ENCODE data around the gene SNX24.

GRCh38 chr5:122895141-122895540 lies 49.7 kb downstream of the SNX24 start:
- TF ChIP-seq, protein P1, sequence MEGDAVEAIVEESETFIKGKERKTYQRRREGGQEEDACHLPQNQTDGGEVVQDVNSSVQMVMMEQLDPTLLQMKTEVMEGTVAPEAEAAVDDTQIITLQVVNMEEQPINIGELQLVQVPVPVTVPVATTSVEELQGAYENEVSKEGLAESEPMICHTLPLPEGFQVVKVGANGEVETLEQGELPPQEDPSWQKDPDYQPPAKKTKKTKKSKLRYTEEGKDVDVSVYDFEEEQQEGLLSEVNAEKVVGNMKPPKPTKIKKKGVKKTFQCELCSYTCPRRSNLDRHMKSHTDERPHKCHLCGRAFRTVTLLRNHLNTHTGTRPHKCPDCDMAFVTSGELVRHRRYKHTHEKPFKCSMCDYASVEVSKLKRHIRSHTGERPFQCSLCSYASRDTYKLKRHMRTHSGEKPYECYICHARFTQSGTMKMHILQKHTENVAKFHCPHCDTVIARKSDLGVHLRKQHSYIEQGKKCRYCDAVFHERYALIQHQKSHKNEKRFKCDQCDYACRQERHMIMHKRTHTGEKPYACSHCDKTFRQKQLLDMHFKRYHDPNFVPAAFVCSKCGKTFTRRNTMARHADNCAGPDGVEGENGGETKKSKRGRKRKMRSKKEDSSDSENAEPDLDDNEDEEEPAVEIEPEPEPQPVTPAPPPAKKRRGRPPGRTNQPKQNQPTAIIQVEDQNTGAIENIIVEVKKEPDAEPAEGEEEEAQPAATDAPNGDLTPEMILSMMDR (conservative IDR thresholded peaks at IDR 0.05; ENCODE audit: low read depth, low read length), result no peak
- TF ChIP-seq MAZ (IDR thresholded peaks at IDR 0.05; ENCODE audit: borderline replicate concordance, low read depth, low read length) (no peak), SMC3 (IDR thresholded peaks at IDR 0.05; ENCODE audit: low read depth, low read length) (no peak), CHD1 (IDR thresholded peaks at IDR 0.05; ENCODE audit: low read depth, low read length) (no peak), CEBPB (IDR thresholded peaks at IDR 0.05; ENCODE audit: low read depth, low read length) (no peak), POLR2A (IDR thresholded peaks at IDR 0.05; ENCODE audit: low read depth, low read length) (no peak), NFE2L2 (IDR thresholded peaks at IDR 0.05; ENCODE audit: low read depth, low read length) (no peak), FOS (IDR thresholded peaks at IDR 0.05; ENCODE audit: low read depth, low read length) (no peak)
- TF ChIP-seq, protein P2, sequence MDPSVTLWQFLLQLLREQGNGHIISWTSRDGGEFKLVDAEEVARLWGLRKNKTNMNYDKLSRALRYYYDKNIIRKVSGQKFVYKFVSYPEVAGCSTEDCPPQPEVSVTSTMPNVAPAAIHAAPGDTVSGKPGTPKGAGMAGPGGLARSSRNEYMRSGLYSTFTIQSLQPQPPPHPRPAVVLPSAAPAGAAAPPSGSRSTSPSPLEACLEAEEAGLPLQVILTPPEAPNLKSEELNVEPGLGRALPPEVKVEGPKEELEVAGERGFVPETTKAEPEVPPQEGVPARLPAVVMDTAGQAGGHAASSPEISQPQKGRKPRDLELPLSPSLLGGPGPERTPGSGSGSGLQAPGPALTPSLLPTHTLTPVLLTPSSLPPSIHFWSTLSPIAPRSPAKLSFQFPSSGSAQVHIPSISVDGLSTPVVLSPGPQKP (IDR thresholded peaks at IDR 0.05; ENCODE audit: borderline replicate concordance, low read depth, low read length), result no peak
